MCF 10A (cell line): ENCODE results near the gene ZDHHC8. TPM values are rescaled to one million over a fixed set of nuclear protein-coding genes. Genes with fewer than 3 reads are reported as not detected.
"Not testable (repeated sequence)": the region's sequence is repeated elsewhere in the genome, so short reads cannot be mapped to it uniquely, and the experiment has no call there.

Experiments used
- BruUV-seq: library from RNA; stranded (reverse); fragments of 400-500 nt; replicated peaks from 2 replicates; lab custom pipeline; 2021; lab: Mats Ljungman, UMichigan
- CTCF ChIA-PET: fragments of 300-600 bp; sonication (Branson Sonifier 250); formaldehyde crosslinking; extraction: SDS; loops from one replicate; lab custom pipeline; 2021; ENCODE audit warnings: antibody characterized with exemption, inconsistent platforms; lab: Yijun Ruan, JAX
- POLR2A ChIA-PET: fragments of 300-600, 350-650 bp; sonication (Branson Sonifier 250); formaldehyde crosslinking; extraction: SDS; loops from one replicate; lab custom pipeline; 2020; ENCODE audit warnings: antibody characterized with exemption, inconsistent platforms; lab: Yijun Ruan, JAX
- DNase-seq: peaks from one replicate; pipeline ENCODE4 v3.0.0-alpha.2; 2018; ENCODE audit not compliant: unreplicated experiment
- H3K27ac Mint-ChIP-seq: one replicate; pipeline ENCODE4 v1.8.0; 2022; ENCODE audit warnings: mild to moderate bottlenecking, low read depth, mixed read lengths; ENCODE audit not compliant: unreplicated experiment
- H3K27me3 Mint-ChIP-seq: one replicate; pipeline ENCODE4 v1.8.0; 2022; ENCODE audit warnings: mixed read lengths; ENCODE audit not compliant: insufficient read depth, unreplicated experiment
- H3K36me3 Mint-ChIP-seq: one replicate; pipeline ENCODE4 v1.8.0; 2022; ENCODE audit warnings: mild to moderate bottlenecking, moderate library complexity, mixed read lengths; ENCODE audit not compliant: insufficient read depth, unreplicated experiment
- H3K4me1 Mint-ChIP-seq: one replicate; pipeline ENCODE4 v1.8.0; 2022; ENCODE audit warnings: mixed read lengths; ENCODE audit not compliant: insufficient read depth, unreplicated experiment
- H3K4me3 Mint-ChIP-seq: one replicate; pipeline ENCODE4 v1.8.0; 2022; ENCODE audit warnings: mild to moderate bottlenecking, moderate library complexity, mixed read lengths; ENCODE audit not compliant: unreplicated experiment
- H3K9me3 Mint-ChIP-seq: one replicate; pipeline ENCODE4 v1.8.0; 2022; ENCODE audit warnings: mixed read lengths; ENCODE audit not compliant: unreplicated experiment
- CTCF ChIP-seq: fragments of 200-600 bp; IDR thresholded peaks from one replicate; pipeline ENCODE4 v1.8.0; 2022; ENCODE audit warnings: antibody characterized with exemption, mild to moderate bottlenecking; ENCODE audit not compliant: unreplicated experiment
- intact Hi-C: fragments of 100-400 bp; cut with micrococcal nuclease; formaldehyde crosslinking; loops from 2 replicates; pipeline ENCODE4 v1.14.1; 2022
- total RNA-seq: library from RNA; stranded (reverse); gene quantifications from 2 replicates; pipeline ENCODE4 v1.2.3, GENCODE V29; 2022

Gene ZDHHC8
- total RNA-seq, 1 experiment from 2014 or later: 44.8 TPM

- no peaks in the 10 kb centered on the region for H3K36me3 Mint-ChIP-seq
- no peak overlapping the region for H3K4me3 Mint-ChIP-seq
- no peak for DNase-seq
- POLR2A ChIA-PET: no interaction called here
- no peak for TF ChIP-seq CTCF
- no peaks in the 10 kb centered on the region for H3K4me1 Mint-ChIP-seq
- intact Hi-C loops: no loop called here
- H3K9me3 Mint-ChIP-seq: no peaks in the 10 kb centered on the region
- no TSS peak for BruUV-seq
- H3K27me3 Mint-ChIP-seq: no peaks in the 10 kb centered on the region
- CTCF ChIA-PET: interaction anchor here (1.3 to 1.9 kb wide), 2 partner anchors 125 to 127 kb away, joined by 3 to 8 read pairs; no protein-coding TSS in a partner anchor
- no peak overlapping the region for H3K27ac Mint-ChIP-seq
These were observed 27.5 kb downstream of the ZDHHC8 start for GRCh38 chr22:20159076-20159475.

GRCh38 chr22:20159531-20159930 lies 27.9 kb downstream of the ZDHHC8 start:
- H3K27ac Mint-ChIP-seq, H3K4me1 Mint-ChIP-seq, DNase-seq, H3K36me3 Mint-ChIP-seq, H3K27me3 Mint-ChIP-seq, intact Hi-C loops, H3K9me3 Mint-ChIP-seq, H3K4me3 Mint-ChIP-seq, BruUV-seq, POLR2A ChIA-PET: not testable (repeated sequence)
- CTCF ChIA-PET: interaction anchor here (1.3 to 1.9 kb wide), 2 partner anchors 125 to 127 kb away, joined by 3 to 8 read pairs; no protein-coding TSS in a partner anchor

GRCh38 chr22:20160041-20160440 lies 28.4 kb downstream of the ZDHHC8 start:
- POLR2A ChIA-PET: no interaction called here
- BruUV-seq: no TSS peak
- no peak for DNase-seq
- TF ChIP-seq CTCF: no peak
- Mint-ChIP-seq H3K27me3 (no peaks in the 10 kb centered on the region), H3K4me3 (no peak overlapping the region), H3K4me1 (no peaks in the 10 kb centered on the region), H3K36me3 (no peaks in the 10 kb centered on the region), H3K9me3 (no peaks in the 10 kb centered on the region), H3K27ac (no peak overlapping the region)
- CTCF ChIA-PET: interaction anchor here (1.9 kb wide), 1 partner anchor 124 kb away, joined by 8 read pairs; no protein-coding TSS in a partner anchor
- intact Hi-C loops: no loop called here

- TF ChIP-seq CTCF: no peak
- H3K27me3 Mint-ChIP-seq: no peaks in the 10 kb centered on the region
- DNase-seq: no peak
- no TSS peak for BruUV-seq
- intact Hi-C loops: no loop called here
- H3K4me3 Mint-ChIP-seq: no peak overlapping the region
- POLR2A ChIA-PET: interaction anchor here (0.6 kb wide), 1 partner anchor 19 kb away, joined by 3 read pairs; no protein-coding TSS in a partner anchor
- H3K9me3 Mint-ChIP-seq: no peaks in the 10 kb centered on the region
- CTCF ChIA-PET: no interaction called here
- no peak overlapping the region for H3K27ac Mint-ChIP-seq
- no peaks in the 10 kb centered on the region for H3K4me1 Mint-ChIP-seq
- H3K36me3 Mint-ChIP-seq: no peaks in the 10 kb centered on the region
These were observed 33.3 kb downstream of the ZDHHC8 start for GRCh38 chr22:20164863-20165262.
